IPS DF 4.7 (cell line): Measurements from ENCODE around the gene NF2.
"Not testable (repeated sequence)": the region's sequence is repeated elsewhere in the genome, so short reads cannot be mapped to it uniquely, and the experiment has no call there.

Source experiments
- DNase-seq: peaks from one replicate; pipeline ENCODE4 v3.0.0-alpha.2; 2013; ENCODE audit warnings: low spot score; ENCODE audit errors: extremely low read depth

The NF2 gene

DNA sequence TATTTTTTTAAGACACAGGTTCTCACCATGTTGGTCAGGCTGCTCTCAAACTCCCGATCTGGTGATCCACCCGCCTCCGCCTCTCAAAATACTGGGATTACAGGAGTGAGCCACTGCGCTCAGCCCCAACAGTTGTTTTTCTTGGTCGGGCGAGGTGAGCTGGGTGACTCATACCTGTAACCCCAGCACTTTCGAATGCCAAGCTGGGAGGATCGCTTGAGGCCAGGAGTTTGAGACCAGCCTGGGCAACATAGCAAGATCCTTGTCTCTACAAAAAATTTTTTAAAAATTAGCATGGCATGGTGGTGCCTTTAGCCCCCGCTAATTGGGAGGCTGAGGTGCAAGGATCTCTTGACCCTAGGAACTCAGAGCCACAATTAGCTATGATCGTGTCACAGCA lies 7.0 kb upstream of the NF2 start:
- DNase-seq: no peak

DNA sequence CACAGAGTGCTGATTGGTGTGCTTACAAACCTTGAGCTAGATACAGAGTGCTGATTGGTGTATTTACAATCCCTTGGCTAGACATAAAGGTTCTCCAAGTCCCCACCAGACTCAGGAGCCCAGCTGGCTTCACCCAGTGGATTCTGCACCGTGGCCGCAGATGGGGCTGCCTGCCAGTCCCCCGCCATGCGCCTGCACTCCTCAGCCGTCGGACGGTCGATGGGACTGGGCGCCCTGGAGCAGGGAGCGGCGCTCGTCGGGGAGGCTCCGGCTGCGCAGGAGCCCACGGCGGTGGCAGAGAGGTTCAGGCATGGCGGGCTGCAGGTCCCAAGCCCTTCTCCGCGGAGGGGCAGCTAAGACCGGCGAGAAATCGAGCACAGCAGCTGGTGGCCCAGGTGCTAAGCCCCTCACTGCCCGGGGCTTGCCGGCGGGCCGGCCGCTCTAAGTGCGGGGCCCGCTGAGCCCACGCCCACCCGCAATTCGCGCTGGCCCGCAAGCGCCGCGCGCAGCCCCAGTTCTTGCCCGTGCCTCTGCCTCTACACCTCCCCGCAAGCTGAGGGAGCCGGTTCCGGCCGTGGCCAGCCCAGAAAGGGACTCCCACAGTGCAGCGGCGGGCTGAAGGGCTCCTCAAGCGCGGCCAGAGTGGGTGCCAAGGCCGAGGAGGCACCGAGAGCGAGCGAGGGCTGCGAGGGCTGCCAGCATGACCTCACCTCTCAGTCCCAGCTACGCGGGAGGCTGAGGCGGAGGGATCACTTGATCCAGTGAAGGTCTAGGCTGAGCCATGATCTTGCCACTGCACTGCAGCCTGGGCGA lies 5.4 kb upstream of the NF2 start:
- DNase-seq: not testable (repeated sequence)

DNA sequence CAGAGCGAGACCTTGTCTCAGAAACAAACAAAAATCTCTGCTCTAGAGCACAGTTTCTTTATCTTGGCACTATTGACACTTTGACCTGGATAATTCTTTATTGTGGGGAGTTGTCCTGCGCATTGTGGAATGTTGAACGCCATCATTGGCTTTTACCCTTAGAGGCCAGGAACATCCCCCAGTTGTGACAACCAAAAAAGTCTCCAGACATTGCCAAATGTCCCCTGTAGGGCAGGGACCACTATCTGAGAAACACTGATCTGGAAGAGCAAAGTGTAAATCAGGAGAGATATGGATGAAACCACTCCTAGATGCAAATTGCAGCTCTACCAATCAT lies 4.8 kb upstream of the NF2 start:
- no peak for DNase-seq

DNA sequence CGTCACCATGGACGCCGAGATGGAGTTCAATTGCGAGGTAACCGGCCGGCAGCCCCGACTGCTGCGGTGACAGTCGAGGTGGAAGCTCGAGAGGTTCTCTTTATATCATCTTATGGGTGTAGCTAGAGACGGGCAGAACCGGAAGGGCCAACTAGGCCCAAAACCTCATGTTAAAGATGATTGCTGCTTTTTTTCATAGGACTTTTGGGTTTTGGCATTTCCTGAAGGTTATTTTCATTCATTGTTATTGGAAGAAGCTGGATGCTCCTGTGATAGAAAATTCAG lies 585 bp downstream of the NF2 start:
- DNase-seq: no peak

DNA sequence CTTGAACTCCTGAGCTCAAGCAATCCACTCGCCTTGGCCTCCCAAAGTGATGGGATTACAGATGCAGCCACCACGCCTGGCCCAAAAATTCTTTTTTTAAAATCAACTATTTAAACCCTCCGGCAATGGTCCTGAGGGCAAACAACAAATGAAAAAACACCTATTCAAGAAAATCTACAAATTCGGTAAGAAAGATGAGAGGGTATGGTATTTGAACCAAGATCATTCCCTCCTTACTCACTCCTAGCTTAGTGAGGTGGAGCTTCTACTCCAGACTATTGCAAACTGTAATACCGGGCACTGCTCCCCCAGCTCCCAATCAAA lies 2.1 kb downstream of the NF2 start:
- DNase-seq: no peak

DNA sequence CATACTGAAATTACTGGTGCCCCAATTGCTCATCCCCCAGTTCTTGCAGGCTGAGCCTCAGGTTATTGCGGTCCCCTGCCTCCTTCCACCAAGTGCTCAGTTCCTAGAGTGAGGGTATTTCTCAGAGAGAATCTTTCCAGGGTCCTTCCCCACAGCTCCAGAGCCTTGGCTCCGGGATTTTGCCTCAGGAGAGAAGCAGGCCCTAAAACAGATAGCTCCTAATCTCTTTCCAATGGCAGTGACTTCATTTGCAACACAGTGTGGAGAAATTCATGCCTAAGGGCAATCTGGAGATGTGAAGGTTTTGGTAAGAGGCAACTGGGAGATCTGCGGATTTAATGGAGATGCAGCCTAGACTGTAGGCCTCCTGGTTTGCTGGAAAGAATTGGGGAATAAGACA lies 2.9 kb downstream of the NF2 start:
- DNase-seq: no peak

DNA sequence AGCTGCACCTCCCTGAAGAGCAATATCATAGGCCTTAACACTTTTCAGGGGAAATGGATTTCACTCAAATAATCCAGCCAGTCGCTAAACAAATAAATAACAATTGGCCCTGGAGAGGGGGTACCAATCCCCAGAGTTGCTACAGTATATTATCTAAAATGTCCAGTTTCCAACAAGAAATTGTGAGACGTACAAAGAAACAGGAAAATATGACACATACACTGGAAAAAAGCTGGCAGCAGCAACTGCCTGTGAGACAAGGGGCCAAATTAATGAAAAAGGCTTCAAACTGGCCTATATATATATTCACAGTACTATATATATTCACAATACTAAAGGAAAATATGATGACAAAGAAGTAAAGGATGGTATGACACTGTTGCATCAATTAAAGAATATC lies 4.0 kb downstream of the NF2 start:
- no peak for DNase-seq

DNA sequence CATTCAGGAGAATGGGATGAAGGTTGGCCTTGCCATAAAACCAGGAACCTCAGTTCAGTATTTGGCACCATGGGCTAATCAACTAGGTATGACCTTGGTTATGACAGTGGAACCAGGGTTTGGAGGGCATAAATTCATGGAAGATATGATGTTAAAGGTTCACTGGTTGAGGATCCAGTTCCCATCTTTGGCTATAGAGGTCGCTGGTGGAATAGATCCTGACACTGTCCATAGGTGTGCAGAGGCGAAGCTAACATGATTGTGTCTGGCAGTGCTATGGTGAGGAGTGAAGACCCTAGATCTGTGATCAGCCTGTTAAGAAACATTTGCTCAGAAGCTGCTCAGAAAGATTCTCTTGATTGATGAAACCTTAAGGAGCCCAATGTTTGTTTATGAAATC lies 5.7 kb downstream of the NF2 start:
- no peak for DNase-seq

DNA sequence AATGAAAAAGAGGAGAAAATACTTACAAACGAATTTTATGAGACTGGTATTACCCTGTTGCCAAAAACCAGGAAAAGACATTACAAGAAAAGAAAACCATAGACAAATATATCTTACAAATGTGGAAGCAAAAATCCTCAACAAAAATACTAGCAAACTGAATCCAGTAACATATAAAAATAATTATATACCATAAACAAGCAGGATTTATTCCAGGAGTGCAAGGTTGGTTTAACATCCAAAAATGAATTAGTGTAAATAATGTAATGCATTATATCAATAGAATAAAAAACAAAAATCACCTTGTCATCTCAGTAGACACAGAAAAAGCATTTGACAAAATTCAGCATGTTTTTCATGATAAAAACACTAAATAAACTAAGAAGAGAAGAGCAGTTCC lies 7.3 kb downstream of the NF2 start:
- no peak for DNase-seq

DNA sequence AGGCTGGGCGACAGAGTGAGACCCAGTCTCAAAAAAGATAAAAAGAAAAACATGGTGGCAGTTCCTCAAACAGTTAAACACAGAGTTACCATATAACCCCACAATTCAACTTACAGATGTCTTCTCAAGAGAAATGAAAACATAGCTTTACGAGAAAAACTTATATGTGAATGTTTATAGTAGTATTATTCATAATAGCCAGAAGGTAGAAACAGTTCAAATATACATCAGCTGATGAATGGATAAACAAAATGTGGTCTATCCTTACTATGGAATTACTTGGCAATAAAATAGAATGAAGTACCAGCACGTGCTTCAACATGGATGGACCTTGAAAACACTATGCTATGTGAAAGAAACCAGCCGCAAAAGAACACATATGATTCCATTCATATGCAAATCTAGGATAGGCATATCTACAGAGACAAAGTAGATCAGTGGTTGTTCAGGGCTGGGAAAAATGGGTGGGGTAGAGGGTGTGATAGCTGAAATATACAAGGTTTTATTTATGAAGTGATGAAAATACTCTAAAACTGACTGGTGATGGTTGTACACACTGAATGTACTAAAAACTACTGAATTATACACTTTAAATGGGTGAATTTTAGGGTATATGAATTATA lies 12.4 kb downstream of the NF2 start:
- no peak for DNase-seq

DNA sequence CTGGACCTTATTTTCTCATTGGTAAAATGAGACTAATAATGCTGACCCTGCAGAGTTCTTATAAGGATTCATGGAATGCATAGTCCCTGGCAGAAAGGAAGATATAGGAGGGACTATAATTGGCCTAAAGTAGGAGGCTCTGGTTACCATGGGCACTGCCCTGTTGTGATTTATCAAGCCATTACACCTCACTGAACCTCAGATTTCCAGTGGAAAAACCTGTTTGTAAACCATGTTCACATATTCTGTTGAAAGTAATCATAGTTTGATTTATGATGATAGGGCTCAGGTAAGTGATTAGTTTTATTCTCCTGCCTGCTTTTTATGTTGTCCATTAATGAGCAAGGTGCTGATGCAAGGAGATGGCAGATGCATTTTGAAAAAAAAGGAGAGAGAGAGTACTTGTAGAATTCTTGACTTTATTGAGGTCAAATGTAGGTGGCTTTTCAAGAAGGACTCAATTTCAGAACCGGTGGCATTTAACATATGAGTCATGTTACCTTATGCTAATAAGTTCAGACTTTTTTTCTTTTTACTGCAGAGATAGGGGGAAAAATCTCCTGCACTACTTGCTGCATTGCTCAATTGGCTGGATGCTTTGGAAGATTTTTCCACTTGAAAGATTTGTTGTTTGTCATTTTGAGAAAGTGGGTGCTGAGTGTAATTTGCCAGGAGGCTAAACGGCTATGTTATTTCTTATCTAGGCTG lies 14.6 kb downstream of the NF2 start:
- no peak for DNase-seq

DNA sequence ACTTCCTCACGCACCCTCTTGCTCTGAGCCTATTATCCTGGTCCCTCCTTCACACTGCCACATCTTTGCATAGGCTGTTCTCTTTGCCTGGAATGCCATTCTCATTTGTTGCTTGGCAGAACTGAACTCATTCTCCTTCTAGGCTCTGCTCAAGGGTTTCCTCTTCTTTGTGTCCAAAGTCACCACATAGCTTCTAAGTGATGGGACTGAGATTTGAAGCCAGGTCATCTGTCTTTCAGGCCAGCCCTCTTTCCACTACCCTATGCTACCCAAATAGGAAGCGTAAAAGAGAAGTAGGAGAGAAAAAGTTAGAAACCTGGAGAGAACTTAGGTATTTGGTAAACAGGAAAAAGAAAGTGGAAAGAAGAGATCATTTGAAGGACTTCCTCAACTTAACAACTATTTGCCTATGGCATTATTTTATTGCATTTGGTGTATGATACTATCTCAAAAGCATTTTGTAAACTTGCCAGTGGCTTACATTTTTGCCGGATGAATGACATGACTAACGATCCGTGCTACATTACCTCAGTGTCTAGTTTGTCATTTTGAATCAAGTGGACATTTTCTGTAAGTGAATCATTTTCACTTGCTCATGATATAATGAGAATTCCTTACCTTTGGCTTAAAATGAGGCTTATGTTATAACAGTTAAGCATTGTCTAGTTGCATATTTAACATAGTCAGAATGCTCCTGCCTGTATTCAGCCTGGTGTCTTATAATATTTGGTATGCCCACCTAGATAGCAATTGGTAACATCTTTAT lies 18.5 kb downstream of the NF2 start:
- DNase-seq: no peak

DNA sequence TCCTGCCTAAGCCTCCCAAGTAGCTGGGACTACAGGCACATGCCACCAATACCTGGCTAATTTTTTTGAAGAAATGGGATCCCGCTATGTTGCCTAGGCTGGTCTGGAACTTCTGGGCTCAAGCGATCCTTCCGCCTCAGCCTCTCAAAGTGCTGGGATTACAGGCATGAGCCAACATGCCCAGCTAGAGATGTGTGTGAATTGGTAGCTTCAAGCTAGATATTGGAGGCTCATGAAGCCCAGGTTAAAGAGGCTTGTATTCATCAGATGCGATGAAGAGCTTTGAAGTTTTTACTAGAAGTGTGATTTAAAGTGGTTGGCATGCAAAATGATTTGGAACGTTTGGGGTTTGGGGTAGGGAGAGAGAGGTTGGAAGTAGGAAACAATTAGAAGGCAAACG lies 19.6 kb downstream of the NF2 start:
- DNase-seq: no peak

DNA sequence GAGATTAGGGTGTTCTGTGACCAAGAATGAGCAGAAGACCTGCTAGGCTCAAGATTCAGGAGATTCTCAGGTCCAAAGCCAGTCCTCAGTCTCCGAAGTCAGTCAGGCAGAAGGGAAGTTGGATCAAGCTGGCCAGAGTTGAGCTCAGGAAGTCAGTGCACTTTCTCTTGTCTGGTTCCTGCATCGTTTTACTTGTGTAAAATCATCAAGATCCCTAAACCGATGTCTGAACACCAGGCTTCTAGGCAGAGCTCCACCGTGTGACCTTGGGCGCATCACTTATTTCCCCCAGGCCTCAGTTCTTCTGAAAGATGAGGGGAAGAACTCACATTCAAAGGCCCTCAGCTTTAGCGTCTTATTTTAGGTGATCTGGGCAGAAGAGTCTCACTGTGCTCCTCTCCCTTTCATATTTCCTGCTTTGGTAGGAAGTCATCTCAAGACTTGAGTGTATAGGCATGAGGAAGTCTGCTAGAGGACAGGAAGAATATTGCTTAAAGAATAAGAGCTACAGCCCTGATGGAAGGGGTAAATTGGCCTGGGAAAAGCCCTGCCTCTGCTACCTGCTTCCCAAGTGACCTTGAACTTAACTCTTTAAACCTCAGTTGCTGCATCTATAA lies 20.2 kb downstream of the NF2 start:
- DNase-seq: no peak

DNA sequence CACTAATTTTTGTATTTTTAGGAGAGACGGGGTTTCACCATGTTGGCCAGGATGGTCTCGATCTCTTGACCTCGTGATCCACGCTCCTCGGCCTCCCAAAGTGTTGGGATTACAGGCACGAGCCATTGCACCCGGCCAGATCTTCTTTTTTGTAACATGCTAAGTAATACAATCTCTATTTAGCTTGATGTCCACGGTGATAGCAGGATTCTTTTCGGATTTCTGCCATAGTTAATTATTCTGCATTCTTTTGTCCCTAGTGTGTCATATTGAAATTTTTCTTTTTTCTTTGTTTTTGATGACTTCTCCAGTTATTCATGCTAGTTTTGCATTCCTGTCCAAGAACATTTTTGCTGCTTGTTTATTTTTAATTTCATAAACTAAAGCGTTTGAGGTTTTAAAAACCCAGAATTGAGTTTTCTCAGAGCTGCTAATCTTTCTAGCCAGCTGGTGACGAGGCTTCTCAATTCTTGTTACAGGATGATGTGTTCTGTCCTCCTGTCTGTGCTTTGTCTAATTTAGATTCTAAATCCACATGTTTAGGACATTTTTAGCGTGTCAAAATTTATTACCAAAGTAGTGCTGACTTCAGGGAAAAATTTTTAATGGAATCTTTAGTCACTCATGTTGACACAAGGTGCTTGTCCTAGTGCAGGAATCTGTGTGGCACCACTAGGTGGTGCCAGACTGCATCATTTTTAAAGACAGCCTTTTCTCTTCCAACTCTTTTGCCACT lies 21.8 kb downstream of the NF2 start:
- DNase-seq: no peak

DNA sequence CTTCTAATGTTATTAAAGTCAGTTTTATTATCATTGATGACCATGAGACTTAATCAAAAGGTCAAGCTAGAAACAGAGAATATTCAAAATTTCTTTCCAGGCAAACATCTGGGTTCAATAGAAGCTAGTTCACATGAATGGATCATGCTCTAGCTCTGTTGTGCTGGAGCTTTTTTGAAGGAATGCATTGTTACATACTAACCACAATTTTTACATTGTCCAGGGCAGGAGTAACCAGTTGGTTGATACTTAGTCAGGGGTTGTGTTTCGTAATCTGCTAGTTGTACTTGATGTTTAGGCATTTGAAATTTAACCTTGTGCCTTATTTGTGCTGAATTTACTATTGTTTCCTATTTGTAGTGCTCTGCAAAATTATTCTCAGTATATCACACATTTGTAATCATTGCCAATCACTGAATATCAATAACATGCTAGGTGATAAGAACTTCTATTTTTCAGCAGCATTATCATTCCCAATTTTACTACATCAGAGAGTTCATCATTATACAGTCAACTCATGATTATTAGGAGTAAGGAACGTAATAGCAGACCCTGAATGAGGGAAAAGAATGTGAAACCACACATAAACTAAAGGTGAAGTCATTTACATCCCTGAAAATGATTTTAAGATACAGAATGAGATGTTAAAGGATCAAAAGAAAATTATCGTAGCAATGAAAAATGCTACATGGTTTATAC lies 23.2 kb downstream of the NF2 start:
- no peak for DNase-seq

DNA sequence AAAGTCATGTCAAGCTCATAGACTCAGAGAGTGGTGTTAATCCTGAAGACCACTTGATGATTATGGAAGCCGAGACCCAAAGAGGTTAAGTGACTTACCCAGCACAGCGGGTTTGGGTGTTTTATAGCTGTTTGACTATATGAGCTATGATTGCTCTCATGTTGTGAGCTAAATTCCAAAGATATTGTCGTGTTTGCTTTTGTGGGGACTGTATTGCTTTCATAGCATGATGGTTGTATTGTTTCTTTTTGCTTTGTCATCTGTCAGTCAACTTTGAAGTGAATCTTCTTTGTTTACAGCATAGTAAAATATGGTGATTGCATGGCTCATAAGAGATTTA lies 23.7 kb downstream of the NF2 start:
- DNase-seq: no peak

DNA sequence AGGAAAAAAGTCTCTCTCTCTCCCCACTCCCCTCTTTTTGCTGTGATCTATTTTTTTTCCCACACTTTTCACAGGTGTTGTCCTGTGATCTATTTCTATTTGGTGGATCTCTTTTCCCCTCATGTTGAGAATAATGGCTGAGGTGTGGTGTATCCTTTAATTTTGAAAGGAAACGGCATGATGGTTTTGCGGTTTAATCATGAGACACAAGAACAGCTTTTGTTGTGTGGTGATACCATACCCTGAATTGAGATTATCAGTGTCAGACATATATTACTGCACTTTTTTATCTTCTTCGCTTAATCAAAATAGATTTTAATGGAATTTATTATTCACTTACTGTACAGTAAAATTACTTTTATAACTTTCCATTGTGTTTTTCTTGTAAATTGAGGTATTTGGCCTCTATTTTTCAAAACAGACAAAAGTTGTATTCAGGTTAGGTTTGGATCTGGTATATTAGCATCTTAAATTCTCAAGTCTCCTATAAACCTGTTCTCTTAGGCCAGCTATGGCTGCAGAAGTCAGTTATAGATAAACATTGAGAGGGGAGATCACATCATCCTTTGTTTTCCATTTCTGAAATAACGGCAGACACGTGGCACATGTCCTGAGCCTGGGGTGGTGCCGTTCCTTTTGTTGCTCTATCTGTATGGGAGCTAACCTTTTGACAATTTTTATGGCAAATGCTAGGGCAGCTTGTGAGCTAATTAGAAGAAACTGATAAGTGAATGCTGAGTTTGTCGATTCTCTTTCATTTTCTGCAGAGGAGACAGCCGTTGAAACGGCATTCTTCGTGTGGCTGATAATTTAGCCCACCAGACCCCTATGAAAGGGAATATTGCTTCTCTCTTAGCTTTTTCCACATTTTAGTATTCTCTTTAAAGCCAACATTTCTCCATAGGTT lies 25.8 kb downstream of the NF2 start:
- no peak for DNase-seq

DNA sequence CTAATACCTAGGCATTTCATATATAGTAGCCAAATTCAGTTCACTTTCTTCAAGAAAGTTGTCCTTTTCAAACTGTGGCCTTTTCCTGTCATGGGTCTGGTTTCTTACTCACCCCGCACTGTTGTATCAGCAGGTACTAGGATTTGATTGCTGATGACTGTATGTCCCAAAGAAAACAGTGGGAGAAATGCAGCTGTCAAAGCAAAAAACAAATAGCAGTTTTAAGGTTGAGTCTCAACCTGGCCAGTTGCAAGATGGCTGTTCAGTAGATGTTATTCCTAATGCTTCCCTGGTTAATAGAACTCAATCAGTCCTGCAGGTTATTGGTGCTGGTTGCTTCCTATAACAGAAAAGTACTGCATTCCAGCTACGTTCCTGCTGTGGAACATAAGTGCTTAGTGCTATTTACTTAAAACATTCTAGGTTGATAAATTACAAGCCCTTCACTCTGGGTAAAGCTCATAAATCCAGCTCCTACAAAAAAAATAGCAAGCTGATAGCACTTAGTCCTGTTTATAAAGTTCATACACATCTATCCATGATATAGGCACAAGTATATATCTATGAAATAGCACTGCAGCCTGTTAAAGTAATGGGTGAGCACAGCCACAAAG lies 26.6 kb downstream of the NF2 start:
- no peak for DNase-seq
